Heart right ventricle (tissue), 16 donors: Measurements from ENCODE around the gene HDAC5. TPM values are rescaled to one million over a fixed set of nuclear protein-coding genes. Genes with fewer than 3 reads are reported as not detected.

Experiments
- ATAC-seq, 8 donors: fragments of 200-7000 bp; cut with Tn5 transposase; one replicate each; pipeline ENCODE4 v1.9.1; 2020; ENCODE audit warnings: mild to moderate bottlenecking in 8 of 8, moderate library complexity in 8 of 8, moderate number of reproducible peaks in 1 of 8
- DNase-seq, 2 donors: peaks; one replicate each; pipeline ENCODE4 v3.0.0-alpha.2; 2020
- H3K27ac ChIP-seq, 10 donors: fragments of 200-600 bp; sonication (generic) in 2 of 10; one replicate each; pipeline versions ENCODE4 v1.5.0 to v1.8.0; 2020 to 2022; ENCODE audit warnings: mild to moderate bottlenecking in 3 of 10
- H3K27me3 ChIP-seq, 7 donors: fragments of 200-600 bp; one replicate each; pipeline ENCODE4 v1.8.0; 2021 to 2022; ENCODE audit warnings: mild to moderate bottlenecking in 2 of 7
- H3K36me3 ChIP-seq, 9 donors: fragments of 200-600 bp; sonication (generic) in 1 of 9; one replicate each; pipeline versions ENCODE4 v1.5.0 to v1.8.0; 2020 to 2022; ENCODE audit warnings: mild to moderate bottlenecking in 2 of 9
- H3K4me1 ChIP-seq, 9 donors: fragments of 200-600 bp; sonication (generic) in 1 of 9; one replicate each; pipeline versions ENCODE4 v1.5.0 to v1.8.0; 2020 to 2022; ENCODE audit warnings: mild to moderate bottlenecking in 4 of 9
- H3K4me3 ChIP-seq, 10 donors: fragments of 200-600 bp; sonication (generic) in 2 of 10; one replicate each; pipeline versions ENCODE4 v1.5.0 to v1.8.0; 2020 to 2022; ENCODE audit warnings: mild to moderate bottlenecking in 7 of 10, moderate library complexity in 2 of 10
- H3K9me3 ChIP-seq, 11 donors: fragments of 200-600 bp in 10 of 11; sonication (generic) in 2 of 11; one replicate each; pipeline versions ENCODE4 v1.5.0 to v1.8.0; 2013 to 2022; ENCODE audit warnings: mild to moderate bottlenecking in 2 of 11, control low read depth in 1 of 11, moderate library complexity in 1 of 11
- CTCF ChIP-seq, 9 donors: fragments of 200-600 bp; sonication (generic) in 2 of 9; IDR thresholded peaks; one replicate each; pipeline versions ENCODE4 v1.5.0 to v1.8.0; 2021 to 2022; ENCODE audit warnings: antibody characterized with exemption in 9 of 9, mild to moderate bottlenecking in 5 of 9, moderate library complexity in 1 of 9
- WGBS, 2 donors: extraction: QIAGEN DNeasy Blood & Tissue Kit; methylation state at CpG; one replicate each; pipeline ENCODE4 v1.1.7; 2013; ENCODE audit warnings: inconsistent platforms in 1 of 2; 5-methylcytosine and 5-hydroxymethylcytosine counted together
- intact Hi-C, 10 donors: fragments of 100-400 bp; cut with DNase I; formaldehyde crosslinking; loops; one replicate each; pipeline versions ENCODE4 v1.11.1 to v1.14.2; 2022
- polyA plus RNA-seq, 2 donors: library from polyadenylated mRNA; stranded (reverse); fragments of 200-250 nt; gene quantifications; one replicate each; pipeline ENCODE4 v1.2.3, GENCODE V29; 2013
- total RNA-seq, 10 donors: library from RNA; stranded (reverse); fragmentation: NEBNext Ultra II Directional in 3 of 10; extraction: Animal tissue kit (Norgen Biotek cat#: 25700) in 3 of 10; gene quantifications; one replicate each; pipeline versions ENCODE4 v1.2.1 to v1.2.4, GENCODE V29; 2021 to 2023
- donor health status: Arrhythmogenic right ventricular cardiomyopathy.
- donor health status: ischemic (EF 13 %, LVEDD 7.1; RV severe dilation, severe dysfunction).
- donor health status: healthy with polysubstance abuse.
- donor health status: DM: no; HTN: yes; CAD: no.
- donor health status: DM: no; HTN: no; CAD: no.
- donor health status: ischemic (EF 25% LVEDD 6.9; RV normal size, moderate dysfunction).
- donor health status: ischemic (EF 25% LVEDD 5.7; RV mildly dilated, moderate dysfunction).
- donor health status: healthy.
- donor health status: DM: yes; HTN: yes; CAD: no.
- donor health status: Ischemic cardiomyopathy.
- donor health status: ischemic (EF 35%, LVEDD 5.7; RV mildly dilated, moderate dysfunction).
- donor health status: nonischemic (EF 11% LVEDD 7.7; RV severe dilation, severe dysfunction).
- donor health status: DM: yes; HTN: yes; CAD: no.
- donor health status: PGD.
- donor health status: ischemic (EF 29% LVEDD 5.4; RV normal size, mild dysfunction).
- donor health status: nonischemic (EF 23%, LVEDD 6.1; RV moderate dilation, normal function).

The HDAC5 gene
- total and polyA plus RNA-seq, 12 donors, result 55.2 to 85.4 (median 65.5) TPM

GRCh38 chr17:44111777-44112176 lies 11.7 kb downstream of the HDAC5 start:
- no peaks in the 10 kb centered on the region for H3K27me3 ChIP-seq
- no peaks in the 10 kb centered on the region for H3K9me3 ChIP-seq
- H3K4me1 ChIP-seq, result peaks cover 65 to 98% (median 92%) of the 10 kb centered on the region in 9 donors
- H3K27ac ChIP-seq, result peak overlapping the region; percentile 85 to 98 (median 92)
- H3K36me3 ChIP-seq, result peaks cover 0 to 37% (median 7%) of the 10 kb centered on the region in 9 donors
- ATAC-seq (no peak), DNase-seq (no peak)
- TF ChIP-seq CTCF (IDR thresholded peaks at IDR 0.05), result no peak
- WGBS, 2 donors, result 58 to 66% methylated on average over 3 of the region's 3 CpGs
- intact Hi-C loops, result loop anchor here in 7 of 10 donors (2.0 to 10.0 kb wide), 6 partner anchors 15 to 167 kb away; partner anchors contain the start of genes G6PC3 (in 4 of the 7), LSM12 (in 1 of the 7), PPY (in 1 of the 7) and TMEM101 (in 1 of the 7)
- H3K4me3 ChIP-seq, result peak overlapping the region in 6 of 10 donors; percentile 4 to 67 (median 61)

GRCh38 chr17:44110823-44111633 lies 12.4 kb downstream of the HDAC5 start:
- H3K27me3 ChIP-seq, result no peaks in the 10 kb centered on the region
- H3K4me3 ChIP-seq, result peak overlapping the region; percentile 37 to 67 (median 60)
- 3 to 4% methylated on average over 28 of the region's 28 CpGs for WGBS, 2 donors
- no peaks in the 10 kb centered on the region for H3K9me3 ChIP-seq
- no peak for TF ChIP-seq CTCF (IDR thresholded peaks at IDR 0.05)
- peak overlapping the region; percentile 86 to 98 (median 92) for H3K27ac ChIP-seq
- peak; percentile 99 to 100 for DNase-seq
- peak; percentile 79 to 90 (median 85) for ATAC-seq
- H3K36me3 ChIP-seq, result peaks cover 0 to 31% (median 0%) of the 10 kb centered on the region in 9 donors
- intact Hi-C loops, result loop anchor here in 7 of 10 donors (2.0 to 10.0 kb wide), 5 partner anchors 39 to 166 kb away; partner anchors contain the start of genes G6PC3 (in 4 of the 7), LSM12 (in 1 of the 7), PPY (in 1 of the 7) and TMEM101 (in 1 of the 7)
- H3K4me1 ChIP-seq, result peaks cover 67 to 99% (median 96%) of the 10 kb centered on the region in 9 donors

- H3K27me3 ChIP-seq, result no peaks in the 10 kb centered on the region
- no peaks in the 10 kb centered on the region for H3K9me3 ChIP-seq
- DNase-seq (no peak), ATAC-seq (no peak)
- intact Hi-C loops, result loop anchor here in 7 of 10 donors (2.0 to 10.0 kb wide), 5 partner anchors 38 to 165 kb away; partner anchors contain the start of genes G6PC3 (in 4 of the 7), LSM12 (in 1 of the 7), PPY (in 1 of the 7) and TMEM101 (in 1 of the 7)
- H3K27ac ChIP-seq, result peak overlapping the region; percentile 86 to 98 (median 92)
- TF ChIP-seq CTCF (IDR thresholded peaks at IDR 0.05), result no peak
- WGBS, 2 donors, result 47 to 52% methylated on average over 10 of the region's 10 CpGs
- peaks cover 0 to 29% (median 0%) of the 10 kb centered on the region in 9 donors for H3K36me3 ChIP-seq
- H3K4me1 ChIP-seq, result peaks cover 65 to 99% (median 95%) of the 10 kb centered on the region in 9 donors
- peak overlapping the region; percentile 37 to 67 (median 60) for H3K4me3 ChIP-seq
These were observed 13.3 kb downstream of the HDAC5 start for GRCh38 chr17:44110011-44110686.

- no peaks in the 10 kb centered on the region for H3K27me3 ChIP-seq
- H3K9me3 ChIP-seq, result no peaks in the 10 kb centered on the region
- DNase-seq, result no peak
- peaks cover 64 to 99% (median 94%) of the 10 kb centered on the region in 9 donors for H3K4me1 ChIP-seq
- peak overlapping the region; percentile 37 to 67 (median 60) for H3K4me3 ChIP-seq
- H3K36me3 ChIP-seq, result peaks cover 0 to 29% (median 0%) of the 10 kb centered on the region in 9 donors
- WGBS, 2 donors, result 33 to 42% methylated on average over 4 of the region's 4 CpGs
- no peak for TF ChIP-seq CTCF (IDR thresholded peaks at IDR 0.05)
- peak overlapping the region; percentile 75 to 98 (median 91) for H3K27ac ChIP-seq
- intact Hi-C loops, result no loop called here
- no peak for ATAC-seq
These were observed 14.2 kb downstream of the HDAC5 start for GRCh38 chr17:44109312-44109630.
